ENCODE measurements around the gene TPX2. TPM values are rescaled to one million over a fixed set of nuclear protein-coding genes. Genes with fewer than 3 reads are reported as not detected.

The TPX2 gene
- total RNA-seq, 6 donors from 2014 or later = 1.0 to 6.7 (median 3.8) TPM

- H3K9me3 ChIP-seq = no peaks in the 10 kb centered on the region
- no peaks in the 10 kb centered on the region for H3K36me3 ChIP-seq
- 91 to 97% methylated on average over 7 of the region's 7 CpGs for WGBS, 2 donors
- no peak overlapping the region for H3K4me3 ChIP-seq
- no peak overlapping the region for H3K27ac ChIP-seq
- DNase-seq = no peak
- no peaks in the 10 kb centered on the region for H3K4me1 ChIP-seq
- TF ChIP-seq CTCF (IDR thresholded peaks at IDR 0.05) (no peak), POLR2A (IDR thresholded peaks at IDR 0.05) (no peak), POLR2AphosphoS5 (IDR thresholded peaks at IDR 0.05) (no peak)
- no peaks in the 10 kb centered on the region for H3K27me3 ChIP-seq
- ATAC-seq (ENCODE audit: low FRiP score in 2 of 2) = no peak
These were observed 45.4 kb downstream of the TPX2 start for GRCh38 chr20:31784354-31785044.

GRCh38 chr20:31785089-31785488 lies 46.0 kb downstream of the TPX2 start:
- ATAC-seq (ENCODE audit: low FRiP score in 2 of 2) (no peak), DNase-seq (no peak)
- 80 to 83% methylated on average over 3 of the region's 3 CpGs for WGBS, 2 donors
- TF ChIP-seq EP300 (IDR thresholded peaks at IDR 0.05) (no peak), POLR2AphosphoS5 (IDR thresholded peaks at IDR 0.05) (no peak), POLR2A (IDR thresholded peaks at IDR 0.05) (no peak), CTCF (IDR thresholded peaks at IDR 0.05) (no peak)
- no peaks in the 10 kb centered on the region for H3K9me3 ChIP-seq
- no peaks in the 10 kb centered on the region for H3K4me1 ChIP-seq
- no peaks in the 10 kb centered on the region for H3K36me3 ChIP-seq
- no peak overlapping the region for H3K4me3 ChIP-seq
- H3K27me3 ChIP-seq = no peaks in the 10 kb centered on the region
- no peak overlapping the region for H3K27ac ChIP-seq

- no peak for DNase-seq
- WGBS, 2 donors = 74 to 79% methylated on average over 3 of the region's 3 CpGs
These were observed 49.5 kb downstream of the TPX2 start for GRCh38 chr20:31788578-31788977.

GRCh38 chr20:31790401-31790800 lies 51.3 kb downstream of the TPX2 start:
- H3K4me1 ChIP-seq = no peaks in the 10 kb centered on the region
- 70 to 80% methylated on average over 3 of the region's 3 CpGs for WGBS, 2 donors
- H3K9me3 ChIP-seq = no peaks in the 10 kb centered on the region
- no peak overlapping the region for H3K4me3 ChIP-seq
- no peak overlapping the region for H3K27ac ChIP-seq
- ATAC-seq (ENCODE audit: low FRiP score in 2 of 2) (no peak), DNase-seq (no peak)
- no peaks in the 10 kb centered on the region for H3K36me3 ChIP-seq
- no peaks in the 10 kb centered on the region for H3K27me3 ChIP-seq
- no peak for TF ChIP-seq POLR2A (IDR thresholded peaks at IDR 0.05)
- TF ChIP-seq CTCF (IDR thresholded peaks at IDR 0.05) = no peak
- TF ChIP-seq POLR2AphosphoS5 (IDR thresholded peaks at IDR 0.05) = no peak
- no peak for TF ChIP-seq EP300 (IDR thresholded peaks at IDR 0.05)

More at GRCh38 chr20:31788578-31788977, 49.5 kb downstream of the TPX2 start:
- no peak for TF ChIP-seq POLR2AphosphoS5 (IDR thresholded peaks at IDR 0.05)
- Histone ChIP-seq H3K27ac (no peak overlapping the region), H3K9me3 (no peaks in the 10 kb centered on the region), H3K27me3 (no peaks in the 10 kb centered on the region), H3K36me3 (no peaks in the 10 kb centered on the region), H3K4me3 (no peak overlapping the region), H3K4me1 (no peaks in the 10 kb centered on the region)
- no peak for ATAC-seq (ENCODE audit: low FRiP score in 2 of 2)

GRCh38 chr20:31797364-31797763 lies 58.3 kb downstream of the TPX2 start:
- TF ChIP-seq POLR2AphosphoS5 (IDR thresholded peaks at IDR 0.05) = no peak
- TF ChIP-seq EP300 (IDR thresholded peaks at IDR 0.05) = no peak
- no peak for TF ChIP-seq CTCF (IDR thresholded peaks at IDR 0.05)
- TF ChIP-seq POLR2A (IDR thresholded peaks at IDR 0.05) = no peak
- Histone ChIP-seq H3K4me1 (no peaks in the 10 kb centered on the region), H3K27me3 (no peaks in the 10 kb centered on the region), H3K36me3 (no peaks in the 10 kb centered on the region), H3K27ac (no peak overlapping the region), H3K4me3 (no peak overlapping the region), H3K9me3 (no peaks in the 10 kb centered on the region)
- WGBS, 2 donors = 91 to 98% methylated on average over 3 of the region's 3 CpGs
- ATAC-seq (ENCODE audit: low FRiP score in 2 of 2) (no peak), DNase-seq (no peak)
